HEK293T (cell line): ENCODE data around the gene C22orf39.

Experiments
- ELF4 ChIP-seq: fragments of 450-650 bp; IDR thresholded peaks from 2 replicates; pipeline ENCODE4 v1.6.1; 2017; ENCODE audit warnings: antibody characterized with exemption
- HDGF ChIP-seq: fragments of 450-650 bp; IDR thresholded peaks from 2 replicates; pipeline ENCODE4 v1.6.1; 2017; ENCODE audit warnings: antibody characterized with exemption, borderline replicate concordance
- SP1 ChIP-seq: fragments of 450-650 bp; IDR thresholded peaks from 2 replicates; pipeline ENCODE4 v1.6.1; 2017
- TARDBP ChIP-seq: fragments of 450-650 bp; IDR thresholded peaks from 2 replicates; pipeline ENCODE4 v1.6.1; 2016
- ZNF384 ChIP-seq: fragments of 450-650 bp; IDR thresholded peaks from 2 replicates; pipeline ENCODE4 v1.6.1; 2016

- no peak for TF ChIP-seq ELF4
- no peak for TF ChIP-seq ZNF384
- TF ChIP-seq HDGF: no peak
- no peak for TF ChIP-seq TARDBP
- TF ChIP-seq SP1: no peak
Observed at GRCh38 chr22:19453718-19454117, 6.2 kb upstream of the C22orf39 start.
